Endothelial cell of umbilical vein (primary cell): ENCODE measurements around the gene MRPS12. TPM values are rescaled to one million over a fixed set of nuclear protein-coding genes. Genes with fewer than 3 reads are reported as not detected.

Experiments used
- BruUV-seq: library from RNA; stranded (reverse); fragments of 400-500 nt; replicated peaks from 2 replicates; lab custom pipeline; 2021; lab: Mats Ljungman, UMichigan
- CTCF ChIA-PET: fragments of 300-600, 350-600 bp; sonication (Branson Sonifier 250); formaldehyde crosslinking; loops from one replicate; lab custom pipeline; 2021; ENCODE audit warnings: antibody characterized with exemption, inconsistent platforms; lab: Charles Lee
- POLR2A ChIA-PET: fragments of 300-600, 350-600 bp; sonication (Branson Sonifier 250); formaldehyde crosslinking; loops from one replicate; lab custom pipeline; 2021; ENCODE audit warnings: antibody characterized with exemption, inconsistent platforms; lab: Charles Lee
- DNase-seq: peaks from one replicate; pipeline ENCODE4 v3.0.0-alpha.2; 2011; ENCODE audit warnings: low read depth, low spot score
- FAIRE-seq: peaks from 2 replicates; lab custom pipeline; 2011; peaks lifted over from hg19 to GRCh38; lab: Jason Lieb, UNC
- H2AFZ ChIP-seq: 2 replicates; pipeline ENCODE4 v1.6.0; 2012; ENCODE audit warnings: low read depth, low read length, control low read depth, inconsistent platforms
- H3K27ac ChIP-seq: 2 replicates; pipeline ENCODE4 v1.5.1; 2011; ENCODE audit warnings: low read depth, mild to moderate bottlenecking, control low read depth, low read length, moderate library complexity; ENCODE audit not compliant: insufficient read depth
- H3K27me3 ChIP-seq, 2 experiments: 2 replicates each; pipeline versions ENCODE4 v1.6.0 to v1.6.1; 2011; ENCODE audit warnings: low read length in 2 of 2, mixed read lengths in 1 of 2; ENCODE audit not compliant: control insufficient read depth in 2 of 2, insufficient read depth in 2 of 2
- H3K36me3 ChIP-seq, 2 experiments: 2 replicates in 1 of 2; 3 replicates in 1 of 2; pipeline ENCODE4 v1.5.1; 2011; ENCODE audit warnings: low read length in 2 of 2, mild to moderate bottlenecking in 1 of 2, moderate library complexity in 1 of 2; ENCODE audit not compliant: control insufficient read depth in 2 of 2, insufficient read depth in 2 of 2; ENCODE audit errors: extremely low read depth in 1 of 2
- H3K4me1 ChIP-seq: 3 replicates; pipeline ENCODE4 v1.5.1; 2011; ENCODE audit warnings: mild to moderate bottlenecking, low read length; ENCODE audit not compliant: control insufficient read depth, insufficient read depth; ENCODE audit errors: extremely low read depth
- H3K4me2 ChIP-seq: 2 replicates; pipeline ENCODE4 v1.6.1; 2011; ENCODE audit warnings: low read length, control low read depth, mixed read lengths; ENCODE audit not compliant: insufficient read depth
- H3K4me3 ChIP-seq, 3 experiments: fragments of 200-600 bp in 1 of 3; sonication (generic), shearing (Covaris generic) in 1 of 3; replicated peaks in 1 of 3; 2 replicates each; pipeline ENCODE4 v1.5.1; 2011 to 2016; ENCODE audit warnings: control low read depth in 3 of 3, low read length in 3 of 3, mild to moderate bottlenecking in 2 of 3, inconsistent platforms in 1 of 3, low read depth in 1 of 3, moderate library complexity in 1 of 3; ENCODE audit not compliant: insufficient read depth in 1 of 3
- H3K79me2 ChIP-seq: 2 replicates; pipeline ENCODE4 v1.6.0; 2012; ENCODE audit warnings: low read length, inconsistent platforms; ENCODE audit not compliant: control insufficient read depth, insufficient read depth
- H3K9ac ChIP-seq: replicated peaks from 2 replicates; pipeline ENCODE3; 2011; ENCODE audit warnings: low read length, control low read depth; ENCODE audit not compliant: insufficient read depth; ENCODE audit errors: extremely low read depth
- H3K9me1 ChIP-seq: replicated peaks from 3 replicates; pipeline ENCODE4 v1.6.0; 2011; ENCODE audit warnings: mild to moderate bottlenecking, low read length; ENCODE audit not compliant: control insufficient read depth, insufficient read depth; ENCODE audit errors: extremely low read depth
- H3K9me3 ChIP-seq: replicated peaks from 2 replicates; pipeline ENCODE4 v1.5.1; 2012; ENCODE audit warnings: low read length, inconsistent platforms; ENCODE audit not compliant: control insufficient read depth, insufficient read depth
- H4K20me1 ChIP-seq: replicated peaks from 2 replicates; pipeline ENCODE3; 2011; ENCODE audit warnings: mild to moderate bottlenecking, low read length; ENCODE audit not compliant: control insufficient read depth, insufficient read depth; ENCODE audit errors: extremely low read depth
- CTCF ChIP-seq, 2 donors: IDR thresholded peaks; 1 replicate in 1 of 2; 2 replicates in 1 of 2; pipeline ENCODE4 v1.5.1; 2011; ENCODE audit warnings: low read length in 2 of 2, mild to moderate bottlenecking in 2 of 2, moderate library complexity in 2 of 2, control low read depth in 1 of 2, inconsistent platforms in 1 of 2, low read depth in 1 of 2; ENCODE audit not compliant: insufficient read depth in 1 of 2; ENCODE audit errors: extremely low read depth in 1 of 2
- EZH2 ChIP-seq: IDR thresholded peaks from 2 replicates; pipeline ENCODE4 v1.6.1; 2012; ENCODE audit warnings: borderline replicate concordance, low read depth, mild to moderate bottlenecking, moderate library complexity, low read length, inconsistent platforms; ENCODE audit not compliant: severe bottlenecking
- FOS ChIP-seq: IDR thresholded peaks from 2 replicates; pipeline ENCODE4 v1.6.1; 2011; ENCODE audit warnings: mild to moderate bottlenecking, low read length, moderate library complexity, borderline replicate concordance; ENCODE audit not compliant: insufficient read depth
- GATA2 ChIP-seq: IDR thresholded peaks from 2 replicates; pipeline ENCODE4 v1.7.0; 2011; ENCODE audit warnings: low read depth, mild to moderate bottlenecking, moderate library complexity, mixed read lengths, low read length; ENCODE audit not compliant: insufficient read length, insufficient read depth
- JUN ChIP-seq: IDR thresholded peaks from 2 replicates; pipeline ENCODE4 v1.6.1; 2011; ENCODE audit warnings: borderline replicate concordance, low read depth; ENCODE audit not compliant: insufficient read length, insufficient read depth
- MAX ChIP-seq: IDR thresholded peaks from 2 replicates; pipeline ENCODE4 v1.6.1; 2011; ENCODE audit not compliant: insufficient read depth, insufficient read length
- MYC ChIP-seq: IDR thresholded peaks from one replicate; pipeline ENCODE4 v1.6.1; 2011; ENCODE audit warnings: mild to moderate bottlenecking, low read depth, low read length
- POLR2A ChIP-seq: IDR thresholded peaks from 2 replicates; pipeline ENCODE4 v1.6.1; 2012; ENCODE audit warnings: low read depth, mild to moderate bottlenecking, control low read depth, low read length
- POLR2AphosphoS5 ChIP-seq: IDR thresholded peaks from 2 replicates; pipeline ENCODE4 v1.6.1; 2012; ENCODE audit warnings: low read depth, mild to moderate bottlenecking, control low read depth, low read length, moderate library complexity; ENCODE audit not compliant: insufficient read depth
- dilution Hi-C: fragments of 300-500 bp; cut with MboI; formaldehyde crosslinking; loops from one replicate; pipeline ENCODE4 v1.15.0; 2019; ENCODE audit warnings: low sequenced_read_pairs; ENCODE audit not compliant: extremely low pct_ligation_motif_present
- intact Hi-C: fragments of 100-400 bp; cut with micrococcal nuclease; formaldehyde crosslinking; loops from one replicate; pipeline ENCODE4 v1.10.0; 2022
- polyA plus RNA-seq, 4 experiments: library from polyadenylated mRNA; depleted of rRNA in 3 of 4; stranded (reverse) in 3 of 4; unstranded in 1 of 4; fragments of >200 nt; gene quantifications; 2 replicates each; pipeline versions ENCODE4 v1.2.1 to v1.2.3, GENCODE V29; 2011 to 2012; ENCODE audit warnings: missing spikeins in 1 of 4
- total RNA-seq: library from RNA; stranded (reverse); gene quantifications from 2 replicates; pipeline ENCODE4 v1.2.3, GENCODE V29; 2021

MRPS12 gene
- total and polyA plus RNA-seq, 2 donors (not counting 3 experiments of a cell fraction or from before 2014, with no cell fraction given), result 49.3 to 86.3 TPM

GRCh38 chr19:38913958-38914357, 16.8 kb upstream of the MRPS12 start:
- dilution Hi-C loops, result no loop called here
- Histone ChIP-seq H3K27ac (no peak overlapping the region), H3K9ac (no peak overlapping the region), H3K9me1 (no peaks in the 10 kb centered on the region), H3K9me3 (no peaks in the 10 kb centered on the region), H3K36me3 (peaks cover 0 to 3% of the 10 kb centered on the region in 2 experiments), H3K79me2 (no peaks in the 10 kb centered on the region), H2AFZ (no peak overlapping the region), H3K27me3 (no peaks in the 10 kb centered on the region), H3K4me2 (no peak overlapping the region), H3K4me1 (no peaks in the 10 kb centered on the region), H3K4me3 (no peak overlapping the region), H4K20me1 (no peaks in the 10 kb centered on the region)
- intact Hi-C loops, result no loop called here
- BruUV-seq, result no TSS peak
- TF ChIP-seq FOS, result no peak
- TF ChIP-seq MAX, result no peak
- no peak for TF ChIP-seq GATA2
- TF ChIP-seq CTCF (IDR thresholded peaks at IDR 0.05; ENCODE audit: extremely low read depth in 1 of 2, insufficient read depth in 1 of 2, low read depth in 1 of 2, low read length in 2 of 2), result no peak
- no peak for TF ChIP-seq EZH2
- TF ChIP-seq MYC, result no peak
- TF ChIP-seq POLR2AphosphoS5, result no peak
- TF ChIP-seq POLR2A, result no peak
- TF ChIP-seq JUN, result no peak
- ChIA-PET POLR2A (interaction anchor here (0.7 kb wide), 1 partner anchor 222 kb away, joined by 3 read pairs; no protein-coding TSS in a partner anchor), CTCF (no interaction called here)
- DNase-seq (no peak), FAIRE-seq (no peak)
